ENCODE data around the gene VAMP3. TPM values are rescaled to one million over a fixed set of nuclear protein-coding genes. Genes with fewer than 3 reads are reported as not detected.

The VAMP3 gene
- total RNA-seq, 2 experiments from 2014 or later, result 31.6 to 34.9 TPM

- ChIA-PET POLR2A (no interaction called here), CTCF (ENCODE audit: unreplicated experiment) (no interaction called here)
- no peaks in the 10 kb centered on the region for H3K4me1 ChIP-seq (ENCODE audit: insufficient read depth, low read length, poor library complexity, severe bottlenecking)
- no peaks in the 10 kb centered on the region for H4K20me1 ChIP-seq (ENCODE audit: insufficient read depth, low read length)
- no peak overlapping the region for H3K27ac ChIP-seq (ENCODE audit: low read depth, low read length, poor library complexity, severe bottlenecking)
- no peaks in the 10 kb centered on the region for H3K36me3 ChIP-seq (ENCODE audit: insufficient read depth, low read length)
- H2AFZ ChIP-seq (ENCODE audit: low read length), result no peak overlapping the region
- no peaks in the 10 kb centered on the region for H3K9me3 ChIP-seq (ENCODE audit: low read length)
- no peaks in the 10 kb centered on the region for H3K79me2 ChIP-seq (ENCODE audit: insufficient read depth, low read depth, low read length)
- H3K9me2 ChIP-seq (ENCODE audit: insufficient read depth, low read length), result no peaks in the 10 kb centered on the region
- intact Hi-C loops (cut with micrococcal nuclease; ENCODE audit: unreplicated experiment), result no loop called here
- no TSS peak for BruUV-seq (replicated peaks)
- H3K4me3 ChIP-seq (ENCODE audit: low read depth, low read length, poor library complexity, severe bottlenecking), result no peak overlapping the region
- DNase-seq (ENCODE audit: low spot score), result no peak
- TF ChIP-seq, protein P1, sequence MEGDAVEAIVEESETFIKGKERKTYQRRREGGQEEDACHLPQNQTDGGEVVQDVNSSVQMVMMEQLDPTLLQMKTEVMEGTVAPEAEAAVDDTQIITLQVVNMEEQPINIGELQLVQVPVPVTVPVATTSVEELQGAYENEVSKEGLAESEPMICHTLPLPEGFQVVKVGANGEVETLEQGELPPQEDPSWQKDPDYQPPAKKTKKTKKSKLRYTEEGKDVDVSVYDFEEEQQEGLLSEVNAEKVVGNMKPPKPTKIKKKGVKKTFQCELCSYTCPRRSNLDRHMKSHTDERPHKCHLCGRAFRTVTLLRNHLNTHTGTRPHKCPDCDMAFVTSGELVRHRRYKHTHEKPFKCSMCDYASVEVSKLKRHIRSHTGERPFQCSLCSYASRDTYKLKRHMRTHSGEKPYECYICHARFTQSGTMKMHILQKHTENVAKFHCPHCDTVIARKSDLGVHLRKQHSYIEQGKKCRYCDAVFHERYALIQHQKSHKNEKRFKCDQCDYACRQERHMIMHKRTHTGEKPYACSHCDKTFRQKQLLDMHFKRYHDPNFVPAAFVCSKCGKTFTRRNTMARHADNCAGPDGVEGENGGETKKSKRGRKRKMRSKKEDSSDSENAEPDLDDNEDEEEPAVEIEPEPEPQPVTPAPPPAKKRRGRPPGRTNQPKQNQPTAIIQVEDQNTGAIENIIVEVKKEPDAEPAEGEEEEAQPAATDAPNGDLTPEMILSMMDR (conservative IDR thresholded peaks at IDR 0.05; ENCODE audit: low read length), result no peak
- TF ChIP-seq EZH2phosphoT487 (IDR thresholded peaks at IDR 0.05; ENCODE audit: borderline replicate concordance, low read depth, low read length), result no peak
- H3K4me2 ChIP-seq (ENCODE audit: low read length), result no peak overlapping the region
Measured at GRCh38 chr1:7722670-7723012, 48.5 kb upstream of the VAMP3 start.

GRCh38 chr1:7726623-7727022 lies 44.5 kb upstream of the VAMP3 start:
- no peaks in the 10 kb centered on the region for H4K20me1 ChIP-seq (ENCODE audit: insufficient read depth, low read length)
- TF ChIP-seq, protein P1 (conservative IDR thresholded peaks at IDR 0.05; ENCODE audit: low read length), result no peak
- TF ChIP-seq EZH2phosphoT487 (IDR thresholded peaks at IDR 0.05; ENCODE audit: borderline replicate concordance, low read depth, low read length), result no peak
- intact Hi-C loops (cut with micrococcal nuclease; ENCODE audit: unreplicated experiment), result no loop called here
- H3K36me3 ChIP-seq (ENCODE audit: insufficient read depth, low read length), result no peaks in the 10 kb centered on the region
- no TSS peak for BruUV-seq (replicated peaks)
- H3K27ac ChIP-seq (ENCODE audit: low read depth, low read length, poor library complexity, severe bottlenecking), result no peak overlapping the region
- H3K79me2 ChIP-seq (ENCODE audit: insufficient read depth, low read depth, low read length), result no peaks in the 10 kb centered on the region
- H3K9me2 ChIP-seq (ENCODE audit: insufficient read depth, low read length), result no peaks in the 10 kb centered on the region
- no peak overlapping the region for H2AFZ ChIP-seq (ENCODE audit: low read length)
- H3K4me3 ChIP-seq (ENCODE audit: low read depth, low read length, poor library complexity, severe bottlenecking), result no peak overlapping the region
- H3K9me3 ChIP-seq (ENCODE audit: low read length), result no peaks in the 10 kb centered on the region
- H3K4me1 ChIP-seq (ENCODE audit: insufficient read depth, low read length, poor library complexity, severe bottlenecking), result no peaks in the 10 kb centered on the region
- no peak for DNase-seq (ENCODE audit: low spot score)
- ChIA-PET CTCF (ENCODE audit: unreplicated experiment) (interaction anchor here (0.5 kb wide), 1 partner anchor 16 kb away, joined by 3 read pairs; no protein-coding TSS in a partner anchor), POLR2A (interaction anchor here (0.7 kb wide), 1 partner anchor 57 kb away, joined by 5 read pairs; no protein-coding TSS in a partner anchor)
- no peak overlapping the region for H3K4me2 ChIP-seq (ENCODE audit: low read length)

DNA sequence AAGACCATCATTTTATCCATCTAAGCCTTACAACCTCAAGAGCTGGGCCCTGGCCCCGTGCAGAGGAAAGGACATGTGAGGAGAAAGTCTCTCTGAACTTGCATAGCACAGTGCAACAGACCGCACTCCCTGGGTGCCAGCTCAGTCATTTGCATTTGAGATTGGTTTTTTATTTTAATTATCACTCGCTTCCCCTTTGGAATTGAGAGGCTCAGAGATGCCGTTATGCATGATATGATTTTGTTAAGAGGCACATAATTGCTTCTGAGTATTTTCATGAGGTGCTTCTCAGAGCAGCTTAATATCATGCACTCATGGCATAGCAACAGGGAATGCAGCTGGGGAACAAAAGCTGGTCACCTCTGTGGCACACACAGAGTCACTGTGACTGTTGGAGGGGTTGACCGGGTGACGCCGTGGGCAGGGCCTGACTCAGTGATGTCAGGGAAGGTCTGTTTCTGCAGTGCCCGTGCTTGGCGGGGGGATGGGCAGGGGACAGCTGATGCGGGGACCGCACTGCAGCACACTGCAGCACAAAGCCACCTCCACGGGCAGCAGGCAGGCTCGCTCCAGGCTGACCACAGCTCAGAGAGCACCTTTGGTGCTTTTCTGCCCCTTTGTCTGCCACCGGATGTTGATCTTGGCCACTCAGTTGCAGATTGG lies 43.2 kb upstream of the VAMP3 start:
- TF ChIP-seq, protein P1 (conservative IDR thresholded peaks at IDR 0.05; ENCODE audit: low read length), result no peak
- no peak for TF ChIP-seq EZH2phosphoT487 (IDR thresholded peaks at IDR 0.05; ENCODE audit: borderline replicate concordance, low read depth, low read length)
- BruUV-seq (replicated peaks), result no TSS peak
- Histone ChIP-seq H3K4me1 (ENCODE audit: insufficient read depth, low read length, poor library complexity, severe bottlenecking) (no peaks in the 10 kb centered on the region), H3K27ac (ENCODE audit: low read depth, low read length, poor library complexity, severe bottlenecking) (no peak overlapping the region), H3K79me2 (ENCODE audit: insufficient read depth, low read depth, low read length) (no peaks in the 10 kb centered on the region), H3K9me2 (ENCODE audit: insufficient read depth, low read length) (no peaks in the 10 kb centered on the region), H2AFZ (ENCODE audit: low read length) (no peak overlapping the region), H4K20me1 (ENCODE audit: insufficient read depth, low read length) (no peaks in the 10 kb centered on the region), H3K36me3 (ENCODE audit: insufficient read depth, low read length) (no peaks in the 10 kb centered on the region), H3K9me3 (ENCODE audit: low read length) (no peaks in the 10 kb centered on the region), H3K4me2 (ENCODE audit: low read length) (no peak overlapping the region), H3K4me3 (ENCODE audit: low read depth, low read length, poor library complexity, severe bottlenecking) (no peak overlapping the region)
- POLR2A ChIA-PET, result no interaction called here
- no peak for DNase-seq (ENCODE audit: low spot score)
- intact Hi-C loops (cut with micrococcal nuclease; ENCODE audit: unreplicated experiment), result no loop called here
- CTCF ChIA-PET (ENCODE audit: unreplicated experiment), result no interaction called here
